GM12874 (cell line): ENCODE results near the gene YTHDF1.

Experiments
- TF ChIP-seq, protein P1 (sequence below): IDR thresholded peaks from 2 replicates; pipeline ENCODE4 v1.5.1; 2011; ENCODE audit warnings: low read depth, mild to moderate bottlenecking, control low read depth, low read length, moderate library complexity; ENCODE audit not compliant: insufficient read depth

YTHDF1 gene

DNA sequence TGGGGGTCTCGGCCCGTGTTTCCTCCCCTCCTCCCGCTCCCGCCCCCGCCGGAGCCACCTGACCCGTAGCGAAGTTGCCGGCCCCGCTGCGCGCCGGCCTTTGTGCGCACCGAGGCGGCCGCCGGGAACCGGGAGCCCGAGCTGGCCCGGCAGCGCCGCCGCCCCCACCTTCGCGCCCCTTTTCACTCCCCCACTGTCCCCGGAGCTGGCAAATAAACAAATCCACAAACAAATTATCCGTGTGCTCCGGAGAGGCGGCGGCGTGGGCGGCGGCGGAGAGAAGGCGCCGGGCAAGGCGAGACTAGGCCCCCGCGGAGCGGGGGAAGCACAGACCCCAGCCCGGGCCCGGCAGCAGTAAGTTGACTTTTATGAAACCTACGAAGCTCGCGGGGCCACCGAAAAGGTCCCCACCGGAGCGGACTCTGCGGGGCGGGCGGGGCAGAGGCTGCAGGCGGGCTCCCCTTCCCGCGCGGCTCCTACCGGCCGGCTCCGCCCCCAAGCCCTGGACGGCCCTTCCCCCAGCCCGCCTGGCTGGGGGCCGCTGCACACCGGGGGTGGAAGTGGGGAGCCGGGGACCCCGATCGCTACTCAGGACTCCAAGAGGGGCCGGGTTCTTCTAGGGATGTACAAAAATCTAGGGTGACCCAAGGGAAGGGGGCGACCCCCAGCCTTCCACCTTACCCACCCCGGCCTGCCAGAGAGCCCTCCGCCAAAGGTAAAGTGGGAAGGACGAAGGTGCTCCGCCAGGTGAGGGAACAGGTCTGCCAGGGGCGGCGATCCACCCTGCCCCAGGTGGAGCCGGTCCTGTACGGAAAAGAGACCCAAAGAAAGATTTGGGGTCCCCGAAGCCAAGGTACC lies 40.7 kb downstream of the YTHDF1 start:
- TF ChIP-seq, protein P1, sequence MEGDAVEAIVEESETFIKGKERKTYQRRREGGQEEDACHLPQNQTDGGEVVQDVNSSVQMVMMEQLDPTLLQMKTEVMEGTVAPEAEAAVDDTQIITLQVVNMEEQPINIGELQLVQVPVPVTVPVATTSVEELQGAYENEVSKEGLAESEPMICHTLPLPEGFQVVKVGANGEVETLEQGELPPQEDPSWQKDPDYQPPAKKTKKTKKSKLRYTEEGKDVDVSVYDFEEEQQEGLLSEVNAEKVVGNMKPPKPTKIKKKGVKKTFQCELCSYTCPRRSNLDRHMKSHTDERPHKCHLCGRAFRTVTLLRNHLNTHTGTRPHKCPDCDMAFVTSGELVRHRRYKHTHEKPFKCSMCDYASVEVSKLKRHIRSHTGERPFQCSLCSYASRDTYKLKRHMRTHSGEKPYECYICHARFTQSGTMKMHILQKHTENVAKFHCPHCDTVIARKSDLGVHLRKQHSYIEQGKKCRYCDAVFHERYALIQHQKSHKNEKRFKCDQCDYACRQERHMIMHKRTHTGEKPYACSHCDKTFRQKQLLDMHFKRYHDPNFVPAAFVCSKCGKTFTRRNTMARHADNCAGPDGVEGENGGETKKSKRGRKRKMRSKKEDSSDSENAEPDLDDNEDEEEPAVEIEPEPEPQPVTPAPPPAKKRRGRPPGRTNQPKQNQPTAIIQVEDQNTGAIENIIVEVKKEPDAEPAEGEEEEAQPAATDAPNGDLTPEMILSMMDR = no peak

DNA sequence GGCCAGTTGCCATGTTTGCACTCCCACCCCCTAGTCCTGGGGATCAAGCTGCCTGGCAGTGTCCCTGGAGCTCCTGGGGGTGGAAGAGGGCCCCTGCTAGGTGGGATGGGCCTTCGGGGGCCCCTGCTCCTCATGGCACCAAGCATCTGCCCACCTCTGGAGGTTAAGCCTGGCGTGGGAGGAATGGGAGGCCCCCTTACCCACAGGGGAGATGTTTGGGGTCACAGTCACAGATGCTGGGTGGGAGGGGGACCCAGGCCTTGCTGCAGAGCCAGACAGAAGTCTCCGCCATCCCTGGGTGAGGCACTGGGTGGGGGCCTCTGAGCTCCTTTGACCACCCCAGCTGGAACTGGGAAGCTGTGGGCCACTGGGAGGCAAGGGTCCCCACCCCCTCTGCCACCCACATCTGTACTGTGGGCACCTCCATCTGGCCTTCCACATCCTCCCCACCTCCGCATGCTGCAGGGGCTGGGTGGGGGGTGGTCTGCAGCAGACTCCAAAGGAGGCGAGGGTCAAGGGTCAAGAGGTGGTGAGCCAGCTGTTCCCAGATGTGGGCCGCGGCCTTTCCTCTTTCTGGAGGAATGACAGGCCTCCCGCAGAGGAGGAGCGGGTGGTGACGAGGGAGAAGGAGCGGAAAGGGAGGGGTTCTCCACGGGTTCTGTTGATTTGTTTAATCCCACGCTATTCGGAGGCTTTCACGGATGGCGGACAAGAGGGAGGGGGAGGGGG lies 41.5 kb downstream of the YTHDF1 start:
- TF ChIP-seq, protein P1 = no peak

DNA sequence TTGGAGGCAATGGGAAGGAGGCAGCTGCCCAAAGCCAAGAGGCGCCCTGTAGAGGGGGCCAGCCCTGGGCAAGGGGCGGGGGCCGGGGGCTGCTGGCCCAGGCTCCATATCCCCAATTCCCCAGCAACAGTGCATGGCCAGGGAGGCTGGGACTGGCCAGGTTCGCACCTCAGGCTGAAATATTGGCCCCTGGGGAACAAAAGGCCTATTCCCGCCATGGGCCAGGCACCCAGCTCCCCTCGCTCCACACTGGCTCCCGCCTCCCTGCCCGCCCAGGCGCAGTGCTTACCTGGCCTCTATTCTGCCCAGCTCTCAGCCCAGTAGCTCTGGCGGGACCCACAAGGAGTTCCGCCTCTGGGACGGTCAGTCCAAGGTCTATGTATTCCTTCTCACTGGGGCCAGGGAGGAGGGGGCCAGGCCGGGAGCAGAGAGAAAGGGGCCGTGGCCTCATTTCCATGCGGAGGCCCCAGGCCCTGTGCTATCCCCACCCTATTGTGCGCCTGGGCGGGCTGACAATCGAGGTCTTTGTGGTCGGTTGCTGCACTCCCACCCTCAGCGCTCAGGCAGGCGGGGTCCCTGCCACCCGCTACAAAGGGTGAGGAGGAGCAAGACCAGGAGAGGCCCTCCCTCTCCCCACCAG lies 42.3 kb downstream of the YTHDF1 start:
- TF ChIP-seq, protein P1 = no peak

DNA sequence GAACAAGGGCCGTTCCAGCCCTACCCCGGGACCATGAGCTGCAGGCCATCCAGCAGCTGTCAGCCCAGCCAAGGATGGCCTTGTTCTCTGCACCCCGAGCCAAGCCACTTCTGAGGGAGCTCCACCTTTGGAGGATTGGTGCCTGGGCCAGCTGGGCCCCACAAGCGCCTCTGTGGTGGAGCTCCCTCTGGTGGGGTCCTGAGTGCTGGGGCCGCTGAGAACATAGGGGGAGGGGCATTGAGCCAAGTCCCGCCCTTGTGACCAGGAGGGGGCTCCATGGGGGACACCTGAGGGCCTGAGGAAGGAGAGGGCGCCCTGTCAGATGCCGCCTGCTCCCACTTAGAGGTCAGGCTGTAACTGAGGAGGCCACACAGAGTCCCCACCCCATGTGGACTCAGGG lies 43.2 kb downstream of the YTHDF1 start:
- TF ChIP-seq, protein P1 = peak; percentile 31; the same call in 1 of the 2 replicates

DNA sequence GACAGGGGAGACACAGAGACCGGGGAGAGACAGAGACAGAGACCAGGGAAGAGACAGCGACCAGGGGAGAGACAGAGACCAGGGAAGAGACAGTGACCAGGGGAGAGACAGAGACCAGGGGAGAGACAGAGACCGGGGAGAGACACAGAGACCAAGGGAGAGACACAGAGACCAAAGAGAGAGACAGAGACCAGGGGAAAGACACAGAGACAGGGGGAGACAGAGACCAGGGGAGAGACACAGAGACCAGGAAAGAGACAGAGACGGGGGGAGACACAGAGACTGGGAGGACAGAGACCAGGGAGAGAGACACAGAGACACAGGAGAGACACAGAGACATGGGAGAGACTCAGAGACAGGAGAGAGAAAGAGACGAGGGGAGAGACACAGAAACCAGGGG lies 43.9 kb downstream of the YTHDF1 start:
- TF ChIP-seq, protein P1 = no peak

DNA sequence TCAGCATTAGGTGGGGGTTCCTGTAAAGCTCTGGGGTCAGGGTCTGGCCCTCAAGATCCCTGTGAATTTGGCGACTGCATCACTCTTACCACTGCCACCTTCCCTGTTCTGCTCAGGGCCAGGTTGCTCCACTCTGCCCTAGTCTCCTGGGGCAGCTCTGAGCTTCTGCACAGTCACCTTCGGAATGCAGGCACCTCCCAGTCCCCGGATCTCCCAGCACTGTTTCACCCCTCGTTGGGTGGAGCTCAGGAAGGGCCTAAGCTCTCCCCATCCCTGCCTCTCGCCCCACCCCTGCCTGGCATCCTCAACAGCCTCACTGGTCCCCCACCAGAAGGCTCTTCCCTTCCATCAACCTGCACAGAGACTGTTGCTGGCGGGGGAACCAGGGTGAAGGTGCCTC lies 46.2 kb downstream of the YTHDF1 start:
- TF ChIP-seq, protein P1 = no peak

DNA sequence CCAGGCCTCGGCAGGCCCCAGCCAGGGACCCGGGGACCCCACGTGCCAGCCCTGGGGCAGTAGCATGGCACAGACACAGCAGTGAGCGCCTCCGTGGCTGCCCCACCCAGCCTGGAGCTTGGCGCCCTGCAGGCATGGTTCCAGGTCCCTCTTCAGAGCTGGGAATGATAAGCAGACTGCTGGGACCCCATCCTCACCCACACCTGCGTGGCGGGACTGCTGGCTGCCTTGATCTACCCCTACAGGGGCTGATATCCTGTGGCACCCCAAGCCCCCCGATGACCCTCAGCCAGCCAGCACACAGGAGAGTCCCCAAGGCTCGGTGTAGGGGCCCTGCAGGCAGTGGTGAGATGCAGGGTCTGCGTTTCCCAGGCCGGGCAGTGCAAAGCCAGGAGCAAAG lies 47.1 kb downstream of the YTHDF1 start:
- TF ChIP-seq, protein P1 = no peak
